ENCODE measurements around the gene MXD4.

- TF ChIP-seq CTCF (IDR thresholded peaks at IDR 0.05) = no peak
- no peak for TF ChIP-seq KAT7 (CRISPR knock-in tag; IDR thresholded peaks at IDR 0.05; ENCODE audit: borderline replicate concordance)
- TF ChIP-seq MXD4 (CRISPR knock-in tag; IDR thresholded peaks at IDR 0.05; ENCODE audit: borderline replicate concordance) = no peak
- TF ChIP-seq ZBTB43 (CRISPR knock-in tag; IDR thresholded peaks at IDR 0.05) = no peak
- TF ChIP-seq ZNF232 (CRISPR knock-in tag; IDR thresholded peaks at IDR 0.05) = no peak
- TF ChIP-seq ATF1 (CRISPR knock-in tag; IDR thresholded peaks at IDR 0.05) = no peak
- no peak for TF ChIP-seq PREB (CRISPR knock-in tag; IDR thresholded peaks at IDR 0.05; ENCODE audit: borderline replicate concordance)
- no peak for TF ChIP-seq ELF4 (CRISPR knock-in tag; IDR thresholded peaks at IDR 0.05; ENCODE audit: low read depth)
- TF ChIP-seq TCF7 (CRISPR knock-in tag; IDR thresholded peaks at IDR 0.05; ENCODE audit: low read depth) = no peak
- no peak for TF ChIP-seq ETV6 (CRISPR knock-in tag; IDR thresholded peaks at IDR 0.05)
- no peak for TF ChIP-seq USF2 (CRISPR knock-in tag; IDR thresholded peaks at IDR 0.05)
Measured at GRCh38 chr4:2296631-2297601, 35.0 kb upstream of the MXD4 start.

Data from WTC11 (cell line).